Islet of Langerhans (tissue), 1 donor: Measurements from ENCODE around the gene TMEM37.

Source experiments
- FAIRE-seq: peaks from one replicate; lab custom pipeline; 2011; peaks lifted over from hg19 to GRCh38; lab: Jason Lieb, UNC

TMEM37 gene

DNA sequence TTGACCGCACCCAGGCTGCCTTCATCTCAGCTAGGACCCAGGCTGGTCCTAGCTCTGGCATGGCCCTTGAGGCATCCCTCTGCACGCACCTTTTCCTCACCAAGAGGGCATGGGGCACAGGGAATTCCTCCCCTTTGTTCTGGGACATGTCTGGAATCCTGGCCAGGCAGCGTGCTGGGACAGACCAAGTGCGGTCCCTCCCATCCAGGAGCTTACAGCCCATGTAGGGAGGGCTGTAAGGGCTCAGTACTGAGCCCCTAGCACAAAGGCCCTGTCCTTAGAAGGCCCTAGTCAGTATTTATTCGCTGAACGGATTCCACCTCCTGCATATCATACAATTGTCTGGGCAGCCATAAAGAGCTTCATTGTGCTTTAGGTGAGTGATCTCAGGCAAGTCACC is 3.0 kb downstream of the TMEM37 start:
- FAIRE-seq: no peak

DNA sequence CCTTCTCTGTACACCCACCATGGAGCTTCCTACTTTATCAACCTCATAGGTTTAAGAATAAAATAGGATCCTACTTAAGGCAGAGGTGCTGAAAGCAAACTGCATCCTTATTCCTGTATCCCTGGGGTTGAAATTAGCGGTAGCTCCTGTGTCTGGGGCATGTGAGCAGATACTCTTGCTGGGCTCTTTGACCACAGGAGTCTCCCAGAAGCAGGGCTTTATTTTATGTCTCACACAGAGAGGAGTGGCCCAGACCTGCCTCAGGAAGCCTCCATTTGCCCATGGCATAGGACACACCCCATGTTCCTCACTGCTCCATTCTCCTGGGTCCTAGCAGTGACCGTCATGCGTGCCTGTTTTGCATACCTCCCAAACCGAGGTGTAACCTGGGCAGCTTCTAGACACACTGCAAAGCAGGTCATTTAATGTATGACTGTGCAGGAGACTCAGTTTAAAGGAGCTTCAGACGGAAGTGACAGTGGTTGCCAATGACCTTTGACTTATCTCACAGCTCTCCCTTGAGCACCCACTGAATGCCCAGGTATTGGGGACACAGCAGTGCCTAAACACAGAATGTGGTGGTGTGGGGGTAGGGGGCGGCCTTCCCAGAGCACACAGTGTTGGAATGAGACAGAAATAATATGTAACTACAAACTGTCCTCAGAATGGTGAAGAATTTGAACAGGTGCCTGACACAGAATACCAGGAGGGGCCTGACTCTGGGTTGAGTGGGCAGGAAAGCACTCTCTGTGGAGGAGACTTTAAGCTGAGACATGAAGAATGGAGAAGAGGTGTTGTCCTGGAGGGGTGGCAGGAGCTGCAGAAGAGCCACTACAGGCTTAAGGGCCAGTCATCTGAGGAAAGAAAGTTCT is 3.7 kb downstream of the TMEM37 start:
- no peak for FAIRE-seq

DNA sequence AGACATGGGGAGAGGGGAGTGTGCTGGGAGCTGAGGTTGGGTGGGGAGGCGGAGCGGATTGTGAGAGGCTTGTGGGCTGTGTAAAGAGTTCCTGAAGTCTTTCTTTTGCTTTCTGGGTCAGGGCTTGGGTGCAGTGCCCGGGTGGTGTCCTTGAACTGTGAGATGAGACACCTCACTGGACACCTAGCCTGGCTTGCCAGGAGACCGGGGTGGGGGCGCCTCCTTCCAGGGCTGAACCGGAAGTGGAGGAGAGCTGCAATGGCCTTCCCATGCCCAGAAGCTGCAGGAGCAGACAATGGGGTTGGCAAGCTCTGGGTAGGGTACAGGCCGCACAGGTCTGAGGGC is 4.3 kb downstream of the TMEM37 start:
- no peak for FAIRE-seq

DNA sequence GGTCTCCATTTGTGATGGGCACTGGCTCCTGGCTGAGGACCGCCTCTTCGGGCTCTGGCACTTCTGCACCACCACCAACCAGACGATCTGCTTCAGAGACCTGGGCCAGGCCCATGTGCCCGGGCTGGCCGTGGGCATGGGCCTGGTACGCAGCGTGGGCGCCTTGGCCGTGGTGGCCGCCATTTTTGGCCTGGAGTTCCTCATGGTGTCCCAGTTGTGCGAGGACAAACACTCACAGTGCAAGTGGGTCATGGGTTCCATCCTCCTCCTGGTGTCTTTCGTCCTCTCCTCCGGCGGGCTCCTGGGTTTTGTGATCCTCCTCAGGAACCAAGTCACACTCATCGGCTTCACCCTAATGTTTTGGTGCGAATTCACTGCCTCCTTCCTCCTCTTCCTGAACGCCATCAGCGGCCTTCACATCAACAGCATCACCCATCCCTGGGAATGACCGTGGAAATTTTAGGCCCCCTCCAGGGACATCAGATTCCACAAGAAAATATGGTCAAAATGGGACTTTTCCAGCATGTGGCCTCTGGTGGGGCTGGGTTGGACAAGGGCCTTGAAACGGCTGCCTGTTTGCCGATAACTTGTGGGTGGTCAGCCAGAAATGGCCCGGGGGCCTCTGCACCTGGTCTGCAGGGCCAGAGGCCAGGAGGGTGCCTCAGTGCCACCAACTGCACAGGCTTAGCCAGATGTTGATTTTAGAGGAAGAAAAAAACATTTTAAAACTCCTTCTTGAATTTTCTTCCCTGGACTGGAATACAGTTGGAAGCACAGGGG is 5.5 kb downstream of the TMEM37 start:
- no peak for FAIRE-seq

DNA sequence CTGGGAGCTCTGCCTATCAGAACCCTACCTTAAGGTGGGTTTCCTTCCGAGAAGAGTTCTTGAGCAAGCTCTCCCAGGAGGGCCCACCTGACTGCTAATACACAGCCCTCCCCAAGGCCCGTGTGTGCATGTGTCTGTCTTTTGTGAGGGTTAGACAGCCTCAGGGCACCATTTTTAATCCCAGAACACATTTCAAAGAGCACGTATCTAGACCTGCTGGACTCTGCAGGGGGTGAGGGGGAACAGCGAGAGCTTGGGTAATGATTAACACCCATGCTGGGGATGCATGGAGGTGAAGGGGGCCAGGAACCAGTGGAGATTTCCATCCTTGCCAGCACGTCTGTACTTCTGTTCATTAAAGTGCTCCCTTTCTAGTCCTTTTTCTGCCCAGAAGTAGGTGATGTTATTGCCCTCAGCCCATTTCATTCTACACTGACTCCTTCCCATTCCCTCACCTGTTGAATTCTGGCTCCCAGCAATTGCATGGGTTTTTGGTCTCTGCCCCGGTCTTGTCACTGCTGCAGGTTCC is 6.5 kb downstream of the TMEM37 start:
- FAIRE-seq: peak; percentile 36

DNA sequence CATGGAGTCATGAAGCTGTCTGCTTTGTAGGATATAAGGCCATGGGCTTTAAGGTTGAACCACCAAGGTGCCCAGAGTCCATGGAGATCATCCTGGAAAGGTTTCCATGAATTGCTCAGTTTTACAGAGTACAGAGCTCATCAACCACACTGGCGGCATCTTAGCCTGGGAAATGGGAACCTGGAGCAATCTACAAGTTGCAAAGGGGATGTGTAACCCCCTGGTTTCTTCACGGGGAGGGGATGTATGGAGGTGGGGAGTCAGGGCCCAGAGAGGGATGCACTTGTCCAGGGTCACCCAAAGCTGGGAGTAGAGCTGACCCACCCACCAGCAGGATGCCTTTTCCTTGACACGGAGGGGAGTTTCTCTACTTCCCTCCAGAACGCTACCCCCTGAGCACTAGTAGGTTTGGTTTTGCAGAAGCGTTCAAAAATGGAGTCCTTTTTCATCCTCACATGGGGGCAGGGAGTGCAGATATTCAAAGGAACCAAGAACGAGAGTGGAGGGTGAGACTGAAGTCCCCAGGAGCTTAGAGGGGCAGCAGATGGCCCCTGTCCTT is 7.2 kb downstream of the TMEM37 start:
- FAIRE-seq: no peak

DNA sequence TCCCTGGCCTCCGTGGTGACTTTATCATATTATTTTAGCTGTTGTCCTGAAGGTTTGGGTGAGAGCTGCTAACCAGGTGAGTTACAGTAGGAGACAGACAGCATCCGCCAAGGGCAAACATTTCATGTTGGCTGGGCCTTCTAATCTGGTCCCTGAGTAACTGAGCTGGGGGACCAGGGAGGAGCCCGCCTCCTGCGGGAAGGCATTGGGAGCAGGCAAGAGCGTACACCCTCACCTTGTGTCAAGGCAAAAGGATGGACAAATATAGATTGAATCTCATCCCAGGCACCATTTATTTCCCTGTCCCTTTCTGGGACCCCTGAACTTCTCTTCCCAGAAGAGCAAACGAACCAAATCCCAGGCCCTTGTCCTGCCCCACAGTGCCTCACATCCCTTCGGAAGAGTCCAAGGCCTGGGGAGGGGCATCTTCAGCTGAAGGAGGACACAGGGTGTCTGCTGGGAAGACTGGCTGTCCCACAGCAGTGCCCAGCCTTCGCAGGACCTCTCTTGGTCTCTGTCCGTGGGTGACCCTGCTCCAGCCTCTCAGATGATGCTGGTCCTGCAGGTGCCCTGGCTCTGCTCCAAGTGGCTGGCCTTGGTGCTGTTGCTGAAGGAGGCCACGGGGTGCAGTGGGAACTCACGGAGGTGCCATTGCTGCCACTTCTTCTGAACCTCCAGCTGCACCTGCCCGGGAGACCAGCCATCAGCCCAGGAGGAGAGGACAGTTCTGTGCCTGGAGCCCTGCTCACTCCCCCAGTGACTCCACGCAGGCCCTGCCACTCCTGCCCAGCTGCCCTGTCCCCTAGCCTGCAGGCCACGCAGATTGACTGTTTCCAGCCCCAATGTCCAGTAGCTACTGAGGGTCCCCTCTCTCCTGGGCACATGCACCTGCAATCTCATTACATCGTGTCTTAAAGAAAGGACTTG is 8.2 kb downstream of the TMEM37 start:
- FAIRE-seq: no peak

DNA sequence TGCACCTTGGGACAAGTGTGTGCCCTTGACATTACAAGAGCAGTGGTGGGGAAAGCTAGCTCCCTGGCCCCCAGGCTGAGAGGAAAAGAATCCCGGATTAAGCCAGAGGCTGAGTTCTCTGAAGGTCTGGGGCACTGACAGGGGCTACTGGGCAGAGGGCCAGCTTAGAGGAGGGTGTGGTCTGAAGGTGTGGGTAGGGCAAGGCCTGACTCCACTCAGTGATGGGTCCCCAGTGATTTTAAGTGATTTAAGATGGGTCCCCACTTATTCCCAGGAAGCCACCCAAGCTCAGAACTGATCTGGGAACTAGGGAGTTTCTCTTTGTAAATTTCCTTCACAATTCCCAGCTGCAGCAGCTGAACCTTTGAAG is 8.8 kb downstream of the TMEM37 start:
- no peak for FAIRE-seq

DNA sequence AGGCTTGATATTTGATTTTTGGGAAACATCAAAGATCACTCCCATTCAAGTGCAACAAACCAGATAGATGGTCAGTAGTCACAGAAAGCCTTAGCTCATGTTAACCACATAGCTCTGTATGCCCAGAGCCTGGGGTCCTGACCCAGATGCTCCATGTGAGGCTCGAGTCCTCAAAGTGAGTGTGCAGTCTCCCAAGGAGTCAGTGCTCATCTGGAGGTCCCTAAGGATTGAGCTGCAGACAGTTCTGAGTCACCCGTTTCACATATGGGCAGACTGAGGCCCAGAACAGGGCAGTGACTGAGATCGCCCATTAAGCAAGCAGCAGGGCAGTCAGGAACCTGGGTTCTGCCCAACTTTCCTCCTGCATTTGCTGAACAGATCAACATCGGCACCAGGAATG is 9.2 kb downstream of the TMEM37 start:
- FAIRE-seq: no peak

DNA sequence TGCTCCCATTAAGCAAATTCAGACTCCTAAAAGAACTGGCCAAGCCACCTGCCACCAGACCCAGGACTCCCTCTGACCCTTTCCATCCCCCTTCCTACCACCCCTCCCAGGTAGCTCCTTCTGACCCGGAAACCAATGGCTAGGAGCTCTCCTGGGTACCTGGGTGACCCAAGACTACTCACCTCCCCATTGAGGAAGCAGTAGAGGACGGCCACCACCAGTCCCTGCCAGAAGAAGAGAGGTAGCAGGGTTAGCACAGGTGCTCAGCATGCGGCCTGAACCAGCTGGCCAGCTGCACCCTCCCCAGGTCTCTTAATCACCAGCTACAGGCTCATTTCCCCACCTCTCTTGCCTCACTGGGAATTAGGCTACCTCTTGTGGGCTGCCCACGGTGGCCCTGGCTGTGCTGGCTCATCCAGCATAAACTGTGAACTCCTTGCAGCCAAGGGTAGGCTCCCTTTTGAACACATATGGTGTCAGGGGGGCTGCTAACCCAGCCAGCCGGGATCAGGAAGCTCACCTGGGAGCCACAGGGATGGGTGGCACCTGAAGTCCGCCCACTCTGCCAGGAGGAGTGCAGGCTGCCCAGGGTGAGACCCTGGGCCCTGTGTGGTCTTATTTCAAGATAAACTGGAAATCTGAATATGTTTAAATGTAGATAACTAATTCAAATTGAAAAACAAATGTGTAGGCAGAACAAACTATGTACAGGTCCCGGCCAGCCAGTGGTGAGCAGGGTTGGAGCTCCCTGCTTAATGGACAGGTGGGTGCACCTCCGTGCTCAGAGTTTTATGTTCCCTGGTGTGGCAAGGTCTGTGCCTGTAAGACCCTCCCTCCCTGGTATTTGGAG is 9.9 kb downstream of the TMEM37 start:
- FAIRE-seq: no peak

DNA sequence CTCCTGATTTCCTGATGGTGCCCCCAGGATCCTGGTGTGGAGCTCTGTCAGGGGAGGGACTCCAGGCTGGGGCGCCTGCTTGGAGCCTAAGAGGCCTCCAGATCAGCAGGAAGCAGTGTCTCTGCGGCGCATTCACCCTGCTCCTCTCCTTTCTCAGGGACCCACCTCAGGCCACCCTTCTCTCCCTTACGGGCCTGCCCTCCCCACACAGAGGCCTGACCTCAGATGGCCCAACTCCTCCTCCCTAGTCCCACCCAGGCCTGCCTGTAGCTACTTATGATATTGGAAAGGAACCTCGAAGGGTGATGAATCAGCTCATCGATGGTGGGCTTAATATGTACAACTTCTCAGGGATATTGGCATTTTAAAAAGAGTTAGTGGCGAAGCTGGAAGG is 10.6 kb downstream of the TMEM37 start:
- no peak for FAIRE-seq

DNA sequence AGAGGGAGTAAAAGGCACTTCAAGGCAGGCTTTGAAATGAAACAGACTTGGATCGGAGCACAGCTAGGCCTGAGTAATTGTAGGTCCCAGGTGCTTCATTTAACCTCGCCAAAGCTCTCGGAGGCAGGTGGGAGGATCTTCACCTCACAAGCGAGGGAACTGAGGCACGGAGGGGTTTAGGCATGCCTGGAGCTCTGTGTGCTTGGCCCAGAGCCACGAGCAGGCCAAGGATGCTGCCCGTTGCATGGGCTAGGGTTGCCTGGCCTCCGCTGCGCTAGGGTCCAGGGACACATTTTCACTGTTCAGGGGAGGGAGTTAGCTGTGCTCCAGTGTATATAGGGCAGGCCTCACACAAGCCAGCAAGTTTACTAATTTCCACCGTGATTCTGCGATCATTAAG is 11.2 kb downstream of the TMEM37 start:
- no peak for FAIRE-seq

DNA sequence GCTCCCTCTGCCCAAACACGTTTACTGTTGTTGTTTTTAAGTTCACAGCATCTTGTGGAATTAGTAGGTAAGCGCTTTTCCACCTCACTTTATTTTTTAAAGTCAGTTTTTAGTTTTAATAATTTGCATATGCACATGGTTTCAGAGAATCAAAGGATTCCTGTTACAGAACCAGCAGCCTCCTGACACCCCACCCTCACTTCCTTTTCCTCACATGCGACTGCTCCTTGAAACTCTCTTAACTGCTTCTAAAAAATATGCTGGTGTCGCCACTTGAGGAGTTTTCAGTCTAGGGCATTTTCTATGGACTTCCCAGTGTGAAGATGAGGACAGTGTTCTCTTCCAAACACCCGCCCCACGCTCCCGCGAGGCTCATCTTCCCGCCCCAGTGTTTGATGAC is 14.4 kb downstream of the TMEM37 start:
- no peak for FAIRE-seq

DNA sequence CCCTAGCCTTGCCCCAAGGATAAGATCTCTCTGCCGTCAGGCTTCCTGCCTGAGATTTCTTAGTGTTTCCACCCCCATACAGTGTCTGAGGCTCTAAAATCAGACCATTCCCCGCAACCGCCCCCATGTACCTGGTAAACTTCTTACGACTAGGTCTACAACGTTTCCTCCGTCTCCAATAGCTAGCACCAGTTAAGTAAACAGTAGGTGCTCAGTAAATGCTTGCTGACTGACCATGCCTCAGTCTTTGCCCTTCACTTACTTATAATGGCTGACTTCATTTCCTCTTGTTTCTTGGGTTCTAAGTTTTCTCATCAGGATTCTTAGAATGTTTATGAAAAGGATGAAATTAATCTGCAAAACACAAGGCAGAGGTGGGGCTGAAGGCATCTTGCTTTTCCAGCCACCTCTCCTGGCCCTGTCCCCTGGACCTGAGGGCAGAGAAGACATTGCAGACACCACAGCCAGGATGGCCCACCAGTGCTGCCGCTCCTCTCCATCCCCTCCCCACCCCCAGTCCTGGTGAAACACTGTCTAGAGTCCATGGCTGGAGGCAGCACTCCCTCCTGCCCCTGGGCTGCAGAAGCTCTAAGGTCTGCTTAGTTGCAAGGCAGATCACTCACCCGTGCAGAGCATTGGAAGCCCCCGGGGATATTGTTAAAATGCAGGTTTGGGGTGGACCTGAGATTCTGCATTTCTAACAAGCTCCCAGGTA is 16.9 kb downstream of the TMEM37 start:
- FAIRE-seq: no peak

DNA sequence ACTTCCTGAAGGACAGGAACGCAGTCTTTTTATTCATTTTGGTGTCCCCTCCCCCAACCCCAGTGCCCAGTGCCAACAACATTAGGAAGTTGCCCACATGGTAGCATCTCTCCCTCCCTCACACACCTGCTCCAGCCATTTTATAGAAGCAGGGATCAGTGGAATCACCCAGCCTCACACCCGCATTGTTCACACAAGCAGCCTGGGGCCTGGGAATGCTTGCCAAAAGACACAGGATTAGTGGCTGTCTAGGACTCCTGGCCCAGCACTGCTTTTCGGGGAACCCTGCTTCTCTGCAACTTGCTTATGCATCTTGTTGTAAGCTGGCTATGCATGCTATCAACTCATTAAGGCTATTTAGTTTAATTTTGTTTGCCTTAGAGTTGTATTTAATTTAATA is 17.9 kb downstream of the TMEM37 start:
- FAIRE-seq: no peak

DNA sequence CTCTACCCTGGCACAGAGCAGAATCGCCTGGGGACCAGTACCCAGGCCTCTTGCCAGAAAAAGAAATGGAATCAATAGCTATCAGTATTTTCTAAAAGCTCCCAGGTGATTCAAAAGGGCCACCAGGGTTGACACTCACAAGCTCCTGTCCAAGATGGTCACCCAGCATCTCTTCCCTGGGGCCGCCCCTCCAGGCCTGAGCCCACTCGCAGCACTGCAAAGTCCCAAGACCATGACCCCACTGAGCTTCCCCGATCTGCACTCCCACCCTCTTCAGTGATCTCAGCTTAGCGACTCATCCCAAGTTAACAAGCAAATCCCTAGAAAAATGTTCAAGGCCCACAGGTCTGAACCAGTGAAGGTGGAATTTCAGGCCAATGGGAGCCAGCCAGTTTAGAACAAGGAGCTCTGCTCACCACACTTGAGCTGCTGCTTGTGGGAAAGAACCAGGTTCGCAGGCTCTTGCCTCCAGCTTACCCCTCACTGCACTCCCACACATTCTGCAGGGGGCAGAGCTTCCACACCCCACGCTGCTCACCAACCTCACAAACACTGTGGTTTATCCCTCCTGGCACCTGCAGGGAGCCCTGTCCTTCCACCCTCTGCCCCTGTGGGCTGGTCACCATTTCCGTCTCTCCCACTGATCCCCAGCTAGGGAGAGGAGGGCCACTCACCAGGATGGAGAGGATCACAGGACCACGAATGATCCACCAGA is 19.8 kb downstream of the TMEM37 start:
- FAIRE-seq: no peak

DNA sequence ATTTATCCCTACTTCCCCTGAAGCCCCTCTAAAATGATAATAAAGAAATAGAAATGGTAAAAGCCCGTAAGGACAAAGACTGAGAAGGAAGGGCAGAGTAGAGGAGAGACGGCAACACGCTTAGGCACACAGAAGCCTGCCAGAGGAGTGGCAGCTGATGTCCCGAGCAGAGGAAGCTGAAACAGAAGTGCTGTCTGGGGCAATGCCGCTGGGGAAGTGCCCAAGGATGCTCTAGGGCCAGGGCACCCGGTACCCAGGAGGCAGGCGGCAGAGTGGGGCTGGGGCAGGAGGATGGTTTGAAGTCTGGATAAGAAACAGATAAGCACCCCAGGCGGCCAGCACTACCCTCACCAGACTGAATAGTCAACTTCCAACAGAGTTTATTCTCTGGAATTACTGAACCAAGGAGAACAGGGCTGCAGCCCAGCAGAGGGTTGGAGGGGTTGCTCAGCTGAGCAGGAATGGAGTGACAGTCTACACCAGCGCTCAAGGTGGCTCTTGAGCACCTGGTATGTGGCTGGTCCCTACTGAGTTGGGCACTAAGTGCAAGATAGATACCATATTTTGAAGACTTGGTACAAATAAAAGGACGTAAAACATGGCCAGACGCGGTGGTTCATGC is 22.4 kb downstream of the TMEM37 start:
- FAIRE-seq: no peak

DNA sequence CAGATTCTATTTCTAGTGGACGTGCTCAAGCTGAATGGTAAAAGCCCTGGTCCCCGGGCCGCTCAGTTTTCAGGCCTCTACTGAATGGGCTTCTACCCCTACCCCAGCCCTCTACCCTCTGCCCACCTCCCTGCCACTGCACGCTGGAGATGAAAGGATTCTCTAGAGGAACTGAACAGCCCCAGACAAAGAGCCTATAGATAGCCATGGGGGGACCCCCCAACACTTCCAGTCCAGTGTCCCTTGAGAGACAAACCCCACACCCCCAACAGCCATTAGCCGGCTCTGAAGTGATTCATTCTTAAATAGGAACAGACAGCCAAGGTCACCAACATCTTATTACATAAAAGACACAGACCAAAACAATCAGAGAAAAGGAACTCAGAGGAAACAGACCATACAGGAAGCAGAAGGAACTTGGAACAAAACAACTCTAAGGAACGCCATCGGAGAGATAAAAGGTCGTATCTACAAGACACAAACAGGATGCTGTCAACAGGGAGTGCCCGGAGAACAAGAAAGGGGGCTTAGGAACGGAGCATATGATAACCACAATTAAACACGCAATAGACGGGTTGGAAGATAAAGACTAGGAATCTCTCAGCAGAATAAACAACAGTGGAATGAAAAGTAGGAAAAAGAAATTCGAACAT is 23.5 kb downstream of the TMEM37 start:
- FAIRE-seq: no peak

DNA sequence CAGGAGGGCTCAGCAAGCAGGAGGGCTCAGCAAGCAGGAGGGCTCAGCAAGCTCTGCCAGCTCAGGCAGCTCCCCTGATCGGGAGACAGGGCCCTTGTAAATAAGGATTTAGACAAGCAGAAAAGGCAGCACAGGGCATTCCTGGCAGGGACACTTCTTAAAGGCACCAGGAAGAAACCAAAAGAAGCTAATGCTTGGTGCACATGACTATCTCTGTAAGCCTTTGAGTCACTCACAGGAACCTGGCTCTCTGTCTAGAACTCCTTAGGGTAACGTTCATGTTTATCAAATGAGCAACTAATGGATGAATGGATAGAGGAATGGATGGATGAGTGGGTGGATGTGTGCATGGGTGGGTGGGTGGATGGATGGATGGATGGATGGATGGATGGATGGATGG is 28.4 kb downstream of the TMEM37 start:
- no peak for FAIRE-seq
